Left lung (tissue), 10 donors: ENCODE results near the gene PDE4DIP. TPM values are rescaled to one million over a fixed set of nuclear protein-coding genes. Genes with fewer than 3 reads are reported as not detected.
"Not testable (repeated sequence)": the region's sequence is repeated elsewhere in the genome, so short reads cannot be mapped to it uniquely, and the experiment has no call there.

ENCODE experiments used
- ATAC-seq: fragments of 200-7000 bp; cut with Tn5 transposase; one replicate; pipeline ENCODE4 v1.9.1; 2020; ENCODE audit warnings: moderate library complexity
- DNase-seq, 4 donors: peaks; one replicate each; pipeline ENCODE4 v3.0.0-alpha.2; 2013 to 2020
- H3K27ac ChIP-seq, 2 donors: fragments of 200-600 bp; sonication (generic) in 1 of 2; one replicate each; pipeline versions ENCODE4 v1.5.0 to v1.8.0; 2020 to 2021
- H3K27me3 ChIP-seq, 2 donors: fragments of 200-600 bp; sonication (generic) in 1 of 2; one replicate each; pipeline versions ENCODE4 v1.5.0 to v1.8.0; 2020 to 2021
- H3K36me3 ChIP-seq, 2 donors: fragments of 200-600 bp; sonication (generic) in 1 of 2; one replicate each; pipeline versions ENCODE4 v1.5.0 to v1.8.0; 2020 to 2021
- H3K4me1 ChIP-seq, 2 donors: fragments of 200-600 bp; one replicate each; pipeline ENCODE4 v1.8.0; 2021
- H3K4me3 ChIP-seq, 2 donors: fragments of 200-600 bp; sonication (generic) in 1 of 2; one replicate each; pipeline versions ENCODE4 v1.5.0 to v1.8.0; 2020 to 2021; ENCODE audit warnings: mild to moderate bottlenecking in 1 of 2
- H3K9me3 ChIP-seq, 2 donors: fragments of 200-600 bp; sonication (generic) in 1 of 2; one replicate each; pipeline versions ENCODE4 v1.5.0 to v1.8.0; 2020 to 2021
- intact Hi-C, 2 donors: fragments of 100-400 bp; cut with DNase I; formaldehyde crosslinking; loops; one replicate each; pipeline versions ENCODE4 v1.11.2 to v1.14.2; 2022
- polyA plus RNA-seq, 6 donors: library from polyadenylated mRNA; unstranded; fragments of 120-200 nt; gene quantifications; one replicate each; pipeline ENCODE4 v1.2.1, GENCODE V29; 2013; ENCODE audit not compliant: insufficient read length in 6 of 6
- total RNA-seq, 2 donors: library from RNA; stranded (reverse); fragmentation: NEBNext Ultra II Directional; extraction: Animal tissue kit (Norgen Biotek cat#: 25700); gene quantifications; one replicate each; pipeline ENCODE4 v1.2.1, GENCODE V29; 2021
- donor health status: DM: no; HTN: yes; CAD: no.
- donor health status: DM: no; HTN: no; CAD: no.

The PDE4DIP gene
- total and polyA plus RNA-seq, 8 donors = 46.3 to 139 (median 61.5) TPM

DNA sequence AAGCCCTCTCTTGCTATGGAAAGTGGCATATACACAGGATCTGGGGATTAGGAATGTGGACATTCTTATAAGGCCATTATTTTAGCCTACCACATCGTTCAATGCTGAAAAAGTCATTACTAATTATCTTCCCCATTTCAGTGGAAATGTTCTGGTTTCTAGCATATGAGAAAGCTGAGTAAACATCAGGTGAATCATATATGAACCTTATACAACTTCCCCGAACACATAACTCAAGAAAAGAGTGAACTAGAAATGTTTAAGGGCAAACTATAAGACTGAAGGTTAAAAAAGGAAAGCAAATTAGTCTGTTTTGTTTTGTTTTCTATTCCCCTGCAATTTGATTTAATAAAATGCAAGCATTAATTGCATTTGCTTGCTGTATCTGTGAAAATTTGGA, 6.1 kb downstream of the PDE4DIP start:
- H3K9me3 ChIP-seq, ATAC-seq, H3K36me3 ChIP-seq, H3K27me3 ChIP-seq, intact Hi-C loops, H3K27ac ChIP-seq, H3K4me3 ChIP-seq, H3K4me1 ChIP-seq, DNase-seq: not testable (repeated sequence)

DNA sequence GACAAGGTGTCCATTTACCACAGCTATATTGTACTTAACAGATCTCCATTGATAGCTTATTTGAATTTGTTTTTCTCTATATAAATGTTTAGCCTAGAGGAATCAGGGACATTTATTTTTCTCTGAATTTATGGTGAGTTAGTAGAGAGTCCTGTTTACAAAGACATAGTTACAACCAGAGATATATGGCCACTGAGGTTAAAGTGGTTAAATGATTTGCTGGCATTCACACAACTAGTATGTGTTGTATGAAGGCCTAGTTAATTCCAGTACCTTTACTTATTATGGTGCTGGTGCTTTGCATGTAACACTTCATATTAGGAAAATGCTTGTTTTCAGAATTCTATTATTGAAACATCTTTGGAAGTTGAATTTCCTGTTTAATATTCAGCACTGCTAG, 6.6 kb downstream of the PDE4DIP start:
- DNase-seq, H3K27ac ChIP-seq, H3K36me3 ChIP-seq, H3K4me1 ChIP-seq, H3K4me3 ChIP-seq, intact Hi-C loops, ATAC-seq, H3K9me3 ChIP-seq, H3K27me3 ChIP-seq: not testable (repeated sequence)

DNA sequence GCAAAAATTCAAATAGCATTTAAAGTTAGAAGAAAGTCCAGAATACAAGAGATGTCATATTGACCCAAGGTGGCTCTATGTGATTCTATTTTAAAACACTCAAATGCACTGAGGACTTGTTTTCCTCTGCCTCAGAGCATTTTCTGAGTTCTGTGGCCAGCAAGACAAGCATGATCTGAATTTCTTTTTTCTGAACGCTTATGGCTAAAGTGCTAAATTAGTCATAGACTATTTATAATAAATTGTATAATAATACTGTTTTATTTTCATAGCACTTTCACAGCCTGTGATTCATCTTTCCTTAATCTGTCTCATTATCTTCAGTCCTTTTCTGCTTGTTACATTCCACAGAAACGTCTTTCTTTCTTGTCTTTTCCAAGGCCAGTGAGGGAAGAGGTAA, 7.5 kb downstream of the PDE4DIP start:
- not testable (repeated sequence) for H3K27me3 ChIP-seq, H3K9me3 ChIP-seq
- peak; percentile 10 for ATAC-seq

DNA sequence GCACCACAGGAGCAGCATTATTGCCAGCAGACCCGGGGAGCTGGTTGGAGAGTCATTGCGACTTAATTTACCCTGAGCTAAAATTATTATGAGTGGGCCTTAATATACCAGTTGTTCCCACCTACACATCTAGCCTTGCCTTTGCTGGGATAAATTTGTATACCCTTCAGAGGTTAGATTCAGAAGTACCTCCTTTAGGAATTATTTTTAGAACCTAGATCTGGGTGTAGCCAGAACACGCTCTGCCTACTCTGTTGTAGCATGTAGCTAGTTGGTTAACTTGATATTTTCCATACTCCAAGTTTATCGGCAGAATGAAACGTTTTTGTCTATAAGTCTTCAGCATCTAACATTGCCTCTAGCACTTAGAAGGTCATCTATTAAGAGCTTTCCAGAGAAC, 9.1 kb downstream of the PDE4DIP start:
- H3K27me3 ChIP-seq, intact Hi-C loops, H3K36me3 ChIP-seq, H3K27ac ChIP-seq, H3K4me1 ChIP-seq, ATAC-seq, DNase-seq, H3K9me3 ChIP-seq, H3K4me3 ChIP-seq: not testable (repeated sequence)

More for the DNA sequence above, 7.5 kb downstream of the PDE4DIP start:
- H3K4me1 ChIP-seq, H3K27ac ChIP-seq, H3K36me3 ChIP-seq, intact Hi-C loops, H3K4me3 ChIP-seq, DNase-seq: not testable (repeated sequence)

DNA sequence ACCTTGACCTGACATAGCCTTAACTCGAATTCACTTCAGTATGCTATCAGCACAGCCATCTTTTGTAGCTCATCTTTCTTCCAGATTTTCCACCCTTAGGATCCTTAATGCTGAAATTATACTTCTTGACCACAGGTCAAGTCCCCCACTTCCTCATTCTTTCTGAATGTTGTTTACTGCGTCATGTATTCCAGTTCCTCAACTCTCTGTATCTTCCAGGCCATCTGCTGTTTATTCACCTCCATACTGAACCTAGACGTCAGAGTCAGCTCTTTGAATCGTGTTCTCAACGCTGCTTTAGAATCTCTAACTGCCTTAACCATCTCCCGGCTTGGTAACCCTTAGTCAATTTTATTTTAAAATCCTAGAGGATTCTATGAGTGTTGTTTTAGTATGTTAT, 9.8 kb downstream of the PDE4DIP start:
- H3K36me3 ChIP-seq, H3K27me3 ChIP-seq, H3K4me3 ChIP-seq, intact Hi-C loops, H3K9me3 ChIP-seq, H3K4me1 ChIP-seq, H3K27ac ChIP-seq, DNase-seq: not testable (repeated sequence)
- ATAC-seq = peak; percentile 63

DNA sequence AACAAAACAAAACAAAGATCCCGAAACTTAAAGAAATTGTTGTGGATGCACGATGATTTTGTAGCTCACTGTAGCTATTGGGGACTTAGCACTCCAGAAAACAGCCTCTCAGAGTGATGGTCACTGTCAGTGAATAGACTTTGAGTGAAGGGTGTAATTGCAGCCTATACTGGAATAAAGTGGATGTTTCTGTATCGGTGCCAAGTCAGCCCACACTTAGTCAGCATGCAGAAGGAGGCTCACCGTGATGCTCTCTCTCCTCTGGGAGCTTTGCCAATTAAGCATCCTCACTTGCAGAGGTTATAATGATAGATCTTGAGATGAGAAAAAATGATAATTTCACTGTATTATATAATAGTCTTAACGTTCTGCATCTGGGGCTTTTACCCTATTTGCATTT, 11.1 kb downstream of the PDE4DIP start:
- DNase-seq, H3K27ac ChIP-seq, intact Hi-C loops, H3K4me3 ChIP-seq, H3K36me3 ChIP-seq, ATAC-seq, H3K9me3 ChIP-seq, H3K4me1 ChIP-seq, H3K27me3 ChIP-seq: not testable (repeated sequence)

DNA sequence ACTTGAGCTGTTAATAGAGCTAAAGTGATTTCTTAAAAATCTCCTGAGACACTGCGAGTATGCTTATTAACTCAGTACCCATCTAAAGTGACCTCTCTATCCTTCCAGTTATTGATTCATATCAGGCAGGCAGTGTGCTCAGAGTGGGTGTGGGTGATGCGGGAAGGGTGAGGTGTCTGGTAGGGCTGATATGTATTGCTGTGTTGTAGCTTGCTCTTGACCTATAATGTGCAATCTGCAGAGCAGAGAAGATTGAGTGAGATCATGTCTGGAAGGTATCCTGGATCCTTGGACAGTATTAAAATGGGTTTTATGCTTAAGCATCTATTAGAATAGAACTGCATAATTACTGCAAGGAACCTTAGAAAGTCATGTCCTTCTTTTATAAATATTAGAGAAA, 15.8 kb downstream of the PDE4DIP start:
- not testable (repeated sequence) for H3K27ac ChIP-seq

DNA sequence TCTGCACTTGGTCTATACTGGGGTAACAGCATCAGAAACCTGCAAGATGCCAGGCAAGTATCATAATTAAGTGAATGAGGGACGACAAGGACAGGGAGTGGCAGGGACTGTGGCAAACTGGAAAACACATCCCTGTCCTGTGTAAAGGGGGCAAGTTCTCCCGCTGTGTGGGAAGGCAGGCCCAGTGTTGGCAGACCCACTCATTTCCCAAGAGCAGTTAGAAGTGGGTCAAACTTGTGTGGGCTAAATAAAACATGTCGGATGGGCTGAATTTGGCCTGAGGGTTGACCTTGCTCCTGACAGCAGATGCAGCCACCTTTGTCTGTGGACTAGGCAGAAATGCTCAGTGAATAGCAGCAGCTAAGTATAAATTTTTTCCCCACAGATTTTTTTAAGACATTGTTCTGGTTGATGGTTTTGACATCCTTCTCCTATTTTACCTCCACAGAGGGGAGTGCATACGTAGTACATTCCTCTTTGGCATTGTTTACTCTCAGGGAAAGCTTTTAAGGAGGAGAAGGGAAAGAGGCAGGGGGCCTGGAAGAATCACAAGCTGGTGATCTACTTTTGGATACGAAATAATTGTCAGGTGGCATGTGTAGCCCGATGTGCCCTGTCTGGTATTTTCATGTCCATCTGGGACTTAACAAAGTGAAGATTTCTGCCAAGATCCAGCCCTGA, 16.5 kb downstream of the PDE4DIP start:
- H3K9me3 ChIP-seq, H3K4me3 ChIP-seq, ATAC-seq, H3K27ac ChIP-seq, H3K36me3 ChIP-seq, intact Hi-C loops, H3K4me1 ChIP-seq, H3K27me3 ChIP-seq, DNase-seq: not testable (repeated sequence)

More for the DNA sequence above, 15.8 kb downstream of the PDE4DIP start:
- H3K4me1 ChIP-seq, H3K4me3 ChIP-seq, H3K27me3 ChIP-seq, H3K36me3 ChIP-seq, DNase-seq, ATAC-seq, H3K9me3 ChIP-seq, intact Hi-C loops: not testable (repeated sequence)

DNA sequence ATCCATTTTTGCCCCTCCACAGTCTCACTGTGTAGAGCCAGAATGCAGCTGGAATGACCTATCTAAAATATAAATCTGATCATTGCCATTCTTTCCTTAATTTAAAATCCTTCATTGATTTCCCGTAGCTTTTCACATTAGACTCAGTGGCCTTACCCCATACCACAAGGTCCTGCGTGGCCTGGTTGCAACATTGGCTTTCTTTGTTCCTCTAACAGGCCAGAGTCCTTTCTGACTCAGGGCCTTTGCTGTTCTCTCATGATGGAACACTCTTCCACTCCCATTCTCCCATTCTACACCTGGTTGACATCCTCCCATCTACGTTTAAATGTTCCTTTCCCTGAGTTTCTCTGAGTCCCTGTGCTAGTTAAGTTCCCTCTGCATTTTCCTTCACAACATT, 18.4 kb downstream of the PDE4DIP start:
- H3K9me3 ChIP-seq, DNase-seq, H3K27ac ChIP-seq, H3K4me3 ChIP-seq, H3K4me1 ChIP-seq, intact Hi-C loops, H3K27me3 ChIP-seq, H3K36me3 ChIP-seq: not testable (repeated sequence)
- peak; percentile 54 for ATAC-seq

DNA sequence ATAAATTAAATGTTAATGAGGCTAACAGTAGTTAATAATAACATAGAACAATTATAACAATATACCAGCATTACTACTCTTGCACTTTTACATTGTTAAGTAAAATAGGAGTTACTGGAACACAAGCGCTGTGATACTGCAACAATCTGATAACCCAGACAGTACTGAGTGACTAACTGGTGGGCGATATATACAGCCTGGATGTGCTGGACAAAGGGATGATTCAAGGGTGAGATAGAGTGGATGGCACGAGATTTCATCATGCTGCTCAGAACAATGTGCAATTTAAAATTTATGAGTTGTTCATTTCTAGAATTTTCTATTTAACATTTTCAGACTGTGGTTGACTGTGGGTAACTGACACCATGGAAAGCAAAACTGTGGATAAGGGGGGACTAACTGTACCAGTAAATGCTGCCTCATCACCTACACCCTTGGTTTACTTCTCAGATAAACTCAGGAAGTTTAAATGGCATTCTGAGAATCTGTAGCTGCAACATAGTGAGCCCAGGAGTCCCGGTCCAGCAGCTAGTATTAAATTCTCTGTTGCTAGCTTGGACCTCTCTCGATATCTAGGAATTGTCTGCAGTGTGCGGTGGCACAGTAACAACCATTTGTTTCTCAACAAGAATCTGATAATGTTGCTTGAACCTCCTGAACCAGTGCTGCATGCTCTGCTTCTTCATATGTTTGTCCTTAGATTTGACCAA, 24.9 kb downstream of the PDE4DIP start:
- H3K4me3 ChIP-seq, H3K4me1 ChIP-seq, H3K9me3 ChIP-seq, H3K36me3 ChIP-seq, intact Hi-C loops, ATAC-seq, DNase-seq, H3K27ac ChIP-seq, H3K27me3 ChIP-seq: not testable (repeated sequence)

DNA sequence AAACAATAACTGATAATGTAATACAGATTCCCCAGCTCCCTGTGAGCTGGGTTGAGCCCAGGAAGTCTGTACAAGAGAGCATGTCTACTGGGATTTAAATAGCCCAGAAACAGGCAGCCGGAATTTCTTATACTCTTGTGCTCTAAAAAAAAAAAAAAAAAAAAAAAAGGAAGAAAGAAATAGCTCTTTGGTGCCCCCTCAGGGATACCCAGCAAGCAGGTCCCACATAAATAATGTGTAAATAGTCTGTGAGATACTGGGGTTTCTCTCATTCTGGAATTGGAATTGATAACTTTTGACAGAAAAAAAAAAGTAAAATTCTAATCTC, 25.4 kb downstream of the PDE4DIP start:
- H3K36me3 ChIP-seq, H3K4me3 ChIP-seq, intact Hi-C loops, ATAC-seq, H3K27ac ChIP-seq, H3K4me1 ChIP-seq, DNase-seq, H3K9me3 ChIP-seq, H3K27me3 ChIP-seq: not testable (repeated sequence)

DNA sequence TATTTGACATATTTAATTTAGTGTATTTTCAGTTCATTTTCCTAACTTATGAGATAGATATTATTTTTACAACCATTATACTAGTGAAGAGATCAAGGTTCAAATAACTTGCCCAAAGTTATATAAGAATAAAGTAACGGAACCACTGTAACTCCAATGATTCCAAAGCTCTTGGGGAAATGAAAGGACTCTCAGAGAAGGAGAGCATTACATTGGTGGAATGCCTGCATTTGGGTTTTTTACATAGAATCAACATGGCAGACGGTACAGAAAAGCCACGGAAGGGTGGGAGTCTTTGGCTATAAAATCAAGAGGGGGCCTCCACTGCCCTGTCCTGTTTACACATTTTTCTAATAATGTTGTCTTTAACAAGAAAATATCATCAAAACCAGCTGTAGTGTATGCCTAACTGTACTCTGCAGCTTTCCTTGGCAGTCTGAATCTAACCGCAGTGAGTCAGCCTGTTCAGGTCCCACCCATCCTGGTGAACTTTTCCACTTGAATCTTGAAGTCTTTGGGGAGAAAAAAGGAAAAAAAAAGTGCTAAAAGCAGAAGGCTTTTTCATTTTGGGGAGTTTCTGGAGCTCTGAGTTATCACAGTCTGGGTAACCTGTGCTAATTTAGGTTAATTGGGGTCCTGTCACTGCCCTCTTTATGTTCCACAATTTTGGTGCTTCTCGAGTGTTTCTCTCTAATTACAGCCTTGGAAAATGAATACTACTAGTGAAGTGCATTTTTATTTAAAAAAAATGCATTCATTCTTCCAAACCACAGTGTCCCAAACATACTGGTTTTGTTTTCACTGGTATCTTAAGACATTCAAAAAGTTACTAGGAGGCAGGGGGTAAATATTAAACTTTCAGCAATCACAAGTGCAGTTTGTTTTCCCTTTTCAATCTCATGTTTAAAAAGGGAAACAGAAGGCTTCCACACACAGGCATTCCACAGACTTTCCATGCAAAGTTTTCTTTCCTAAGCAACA, 30.5 kb downstream of the PDE4DIP start:
- H3K27ac ChIP-seq, DNase-seq, intact Hi-C loops, H3K27me3 ChIP-seq, H3K4me3 ChIP-seq, H3K36me3 ChIP-seq, H3K4me1 ChIP-seq, H3K9me3 ChIP-seq: not testable (repeated sequence)
- peak; percentile 95 for ATAC-seq

DNA sequence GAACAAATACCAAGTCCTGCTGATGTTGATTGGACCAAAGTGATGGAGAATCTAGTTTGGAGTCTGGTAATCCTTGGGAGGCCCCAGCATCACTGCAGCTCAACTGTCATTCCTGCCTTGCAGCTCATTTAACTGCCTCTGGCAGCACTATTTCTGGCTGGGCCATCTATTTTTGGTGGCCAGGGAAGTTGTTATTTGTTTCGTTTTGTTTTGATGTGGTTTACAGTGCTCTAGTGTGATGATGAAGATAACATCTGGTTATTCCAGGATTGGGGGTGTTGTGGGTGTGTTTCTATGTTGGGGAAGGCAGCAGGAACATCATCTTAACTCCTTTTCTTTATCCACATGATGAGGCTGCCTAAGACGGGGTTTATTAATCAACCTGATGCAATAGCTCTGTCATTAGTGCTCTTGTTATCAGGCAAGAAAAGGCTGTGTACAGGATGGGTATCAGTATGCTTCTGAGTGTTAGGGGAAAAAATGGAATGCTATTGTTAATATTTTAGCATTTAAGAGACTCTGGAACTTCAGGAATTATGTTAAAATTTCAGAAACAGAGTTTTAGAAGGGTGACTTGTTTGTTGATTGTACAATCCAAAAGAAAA, 35.7 kb downstream of the PDE4DIP start:
- ATAC-seq = peak; percentile 49
- H3K36me3 ChIP-seq, H3K27ac ChIP-seq, H3K27me3 ChIP-seq, H3K4me3 ChIP-seq, intact Hi-C loops, DNase-seq, H3K4me1 ChIP-seq, H3K9me3 ChIP-seq: not testable (repeated sequence)
